DMS 273 treated with DMSO at 0.1 percent for 48 hours (cell line): ENCODE measurements around the gene BLNK.

Experiments used
- DNase-seq: peaks from one replicate; lab custom pipeline; 2025; lab: John Stamatoyannopoulos, UW

BLNK gene

DNA sequence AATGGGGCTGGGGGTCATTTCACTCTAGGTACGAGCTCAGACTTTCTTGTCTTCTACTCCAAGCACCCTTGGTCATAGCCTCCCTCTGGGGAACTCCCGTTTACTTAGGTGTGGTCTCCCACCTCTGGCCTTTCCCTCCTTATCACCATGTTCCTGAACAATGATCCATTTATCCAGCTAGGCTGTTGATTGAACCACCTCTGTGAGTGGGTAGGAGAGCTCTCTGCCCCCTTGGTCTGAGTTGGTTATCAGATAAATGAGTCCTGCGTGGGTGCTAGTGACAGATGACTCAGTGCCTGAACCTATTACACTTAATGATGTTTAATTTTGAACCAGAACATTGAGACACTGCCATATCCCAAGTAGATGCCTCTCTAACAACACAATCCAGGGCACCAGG is 9.4 kb downstream of the BLNK start:
- no peak for DNase-seq

DNA sequence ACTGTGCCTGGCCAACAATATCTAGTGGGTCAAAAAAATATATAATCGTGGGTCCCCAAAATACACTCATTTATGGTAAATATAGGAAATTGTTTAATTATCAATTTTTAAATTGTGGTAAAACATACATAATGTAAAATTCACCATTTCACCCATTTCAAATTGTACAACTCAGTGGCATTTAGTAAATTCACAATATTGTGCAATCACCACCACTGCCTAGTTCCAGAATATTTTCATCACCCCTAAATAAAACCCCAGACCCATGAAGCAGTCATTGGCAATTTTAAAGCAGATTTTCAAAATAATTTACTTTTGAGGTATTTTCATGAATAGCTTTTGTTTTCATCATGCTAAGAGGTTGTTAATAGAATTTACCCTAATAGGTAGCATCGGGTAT is 10.2 kb downstream of the BLNK start:
- no peak for DNase-seq

DNA sequence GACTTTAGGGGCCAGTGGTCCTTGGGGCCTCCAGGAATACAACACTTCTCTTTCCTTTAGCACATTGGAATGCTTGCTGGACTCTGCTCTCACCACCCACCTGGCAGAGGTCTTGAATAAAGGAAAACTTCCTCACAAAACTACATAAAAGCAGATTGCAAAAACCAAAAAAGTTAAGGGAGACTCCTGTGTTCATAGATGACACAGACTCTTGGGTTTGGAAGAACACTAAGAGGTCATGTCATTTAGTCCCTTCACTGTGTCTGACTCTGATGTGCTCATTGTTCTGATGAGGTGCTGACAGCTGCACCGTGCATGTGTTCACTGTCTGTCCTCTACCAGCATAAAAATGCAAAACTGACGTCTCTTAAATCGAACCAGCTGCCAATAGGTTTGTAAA is 11.4 kb downstream of the BLNK start:
- peak; percentile 29 for DNase-seq

DNA sequence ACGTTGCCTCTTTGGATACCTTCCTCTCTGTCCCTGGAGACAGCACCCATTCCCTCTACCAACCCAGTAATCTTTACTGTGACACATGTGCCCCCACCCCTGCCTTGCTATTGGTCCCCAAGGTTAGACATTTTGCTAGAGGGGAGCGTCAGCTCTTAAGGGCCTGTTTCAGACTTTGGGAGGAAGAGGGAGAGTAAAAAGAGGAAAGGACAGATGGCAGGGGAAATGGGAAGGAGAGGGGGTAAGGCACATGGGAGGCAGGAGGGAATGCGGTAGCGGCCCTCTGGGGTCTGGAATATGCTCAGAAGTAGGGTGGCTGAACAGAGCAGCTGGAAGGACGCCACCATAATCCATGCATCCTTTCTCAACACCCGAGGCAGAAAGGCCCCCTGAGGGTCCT is 12.2 kb downstream of the BLNK start:
- DNase-seq, result no peak

- DNase-seq, result no peak
Observed at GRCh38 chr10:96257944-96258343, 13.4 kb downstream of the BLNK start.

- peak; percentile 50 for DNase-seq
Observed at GRCh38 chr10:96255549-96256333, 15.6 kb downstream of the BLNK start.

DNA sequence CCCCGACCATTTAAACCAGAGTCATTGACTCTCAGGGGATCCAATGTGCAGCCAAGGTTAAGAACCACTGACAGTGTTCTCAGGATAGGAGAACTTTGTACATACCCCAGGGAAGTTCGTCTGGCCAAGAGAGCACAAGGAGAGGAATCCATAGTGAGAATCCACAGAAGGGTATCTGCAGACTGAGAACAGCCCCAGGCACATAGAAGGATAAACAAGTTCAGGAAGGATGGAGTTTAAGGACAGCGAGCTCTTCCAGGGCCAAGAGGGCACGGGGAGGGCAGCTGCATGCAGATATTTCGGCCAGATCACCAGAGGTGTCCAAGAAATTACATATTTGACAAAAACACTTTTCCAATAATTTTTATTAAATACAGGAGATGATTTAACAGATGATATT is 16.4 kb downstream of the BLNK start:
- DNase-seq, result no peak

- no peak for DNase-seq
Observed at GRCh38 chr10:96252730-96253129, 18.6 kb downstream of the BLNK start.

DNA sequence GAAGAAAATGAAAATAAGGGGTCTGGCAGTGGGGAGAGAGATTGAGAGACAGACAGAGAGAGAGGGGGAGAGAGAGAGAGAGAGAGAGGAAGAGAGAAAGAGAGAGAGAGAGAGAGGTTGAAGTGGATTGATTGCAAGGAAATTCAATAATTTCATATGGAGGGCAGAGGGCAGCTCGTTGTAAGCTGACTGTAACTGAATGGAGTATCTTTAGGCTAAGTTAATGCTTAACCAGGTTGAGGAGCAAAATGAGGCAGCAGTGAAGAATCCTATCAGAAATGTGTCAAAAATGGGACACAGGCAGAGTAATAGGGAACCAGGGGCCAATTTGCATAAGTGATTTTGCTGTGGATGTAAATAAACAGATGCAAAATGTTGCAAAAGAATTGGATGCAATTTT is 21.0 kb downstream of the BLNK start:
- no peak for DNase-seq

- no peak for DNase-seq
Observed at GRCh38 chr10:96249264-96249663, 22.1 kb downstream of the BLNK start.

DNA sequence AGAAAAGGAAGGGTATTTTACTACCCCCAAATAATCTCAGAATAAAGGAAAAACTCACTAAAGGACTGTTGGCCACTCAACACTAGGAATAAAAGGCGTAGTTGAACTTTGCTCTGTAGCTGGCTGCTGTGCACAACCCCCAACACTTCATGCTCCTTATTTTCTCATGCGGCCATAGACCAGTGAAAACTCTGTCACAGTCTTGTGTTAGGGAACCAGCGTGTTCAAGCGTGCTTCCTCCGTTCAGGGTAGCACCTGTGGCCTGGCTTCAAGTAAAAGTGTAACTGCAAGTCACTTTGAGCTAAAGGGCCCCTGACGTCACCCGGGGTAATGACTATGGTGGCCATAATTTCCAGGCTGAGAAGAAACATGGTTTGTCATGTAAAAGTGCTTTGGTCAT is 27.0 kb downstream of the BLNK start:
- no peak for DNase-seq

DNA sequence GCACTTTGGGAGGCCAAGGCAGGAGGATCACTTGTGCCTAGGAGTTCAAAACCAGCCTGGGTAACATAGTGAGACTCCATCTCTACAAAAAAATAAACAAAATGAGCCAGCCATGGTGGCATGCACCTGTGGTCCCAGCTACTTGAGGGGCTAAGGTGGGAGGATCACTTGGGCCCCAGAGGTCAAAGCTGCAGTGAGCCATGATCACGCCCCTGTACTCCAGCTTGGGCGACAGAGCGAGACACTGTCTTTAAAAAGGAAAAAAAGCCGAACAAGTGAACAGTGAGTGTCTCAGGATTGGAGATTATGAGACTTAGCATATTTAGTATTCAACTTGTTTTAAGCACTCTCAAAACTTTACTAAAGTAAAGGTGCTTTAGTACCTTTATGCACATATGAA is 28.1 kb downstream of the BLNK start:
- DNase-seq, result no peak

- DNase-seq, result no peak
Observed at GRCh38 chr10:96242822-96243221, 28.5 kb downstream of the BLNK start.

DNA sequence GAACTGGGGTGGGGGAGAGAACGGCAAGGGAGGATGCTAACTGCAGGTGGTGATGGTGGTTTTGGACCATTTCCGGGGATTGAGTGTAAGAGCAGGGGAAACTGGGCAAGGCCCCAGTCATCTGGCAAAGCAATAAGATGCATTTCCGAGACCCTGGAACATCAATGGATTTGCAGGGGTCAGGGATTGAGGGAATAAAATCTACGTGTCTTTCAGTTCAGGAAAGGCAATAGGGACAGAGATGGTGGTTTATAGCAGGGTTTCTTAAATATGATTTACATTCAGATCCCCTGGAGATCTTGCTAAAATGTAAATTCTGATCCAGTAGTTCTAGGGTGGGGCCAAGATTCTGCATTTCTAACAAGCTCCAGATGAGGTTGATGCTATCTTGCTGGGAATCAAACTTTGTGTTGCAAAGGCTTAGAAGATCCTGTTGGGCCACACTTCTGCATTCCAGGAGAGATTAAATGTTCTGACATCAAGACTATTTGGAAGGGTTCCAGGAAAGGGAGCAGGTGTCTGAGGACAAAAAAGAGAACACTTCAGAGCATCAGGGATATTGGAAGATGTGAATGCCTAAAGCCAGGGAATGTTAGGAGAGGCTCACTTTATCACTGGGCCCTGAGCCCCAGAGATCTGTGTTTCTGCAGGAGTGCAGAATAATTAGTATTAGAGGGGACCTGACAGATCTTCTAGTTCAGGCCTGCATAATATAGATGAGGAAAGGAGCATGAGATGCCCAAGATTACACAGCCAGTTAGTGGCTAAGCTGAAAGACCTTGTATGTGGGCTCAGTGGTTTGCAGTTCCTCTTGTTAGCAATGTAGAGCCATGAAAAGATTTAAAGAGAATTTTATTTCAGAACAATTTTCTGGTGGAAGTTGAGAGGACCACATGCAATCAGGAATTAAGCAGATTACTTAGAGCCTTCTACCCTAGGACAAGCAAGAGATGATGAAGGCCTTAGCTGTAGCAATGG is 32.4 kb downstream of the BLNK start:
- no peak for DNase-seq

DNA sequence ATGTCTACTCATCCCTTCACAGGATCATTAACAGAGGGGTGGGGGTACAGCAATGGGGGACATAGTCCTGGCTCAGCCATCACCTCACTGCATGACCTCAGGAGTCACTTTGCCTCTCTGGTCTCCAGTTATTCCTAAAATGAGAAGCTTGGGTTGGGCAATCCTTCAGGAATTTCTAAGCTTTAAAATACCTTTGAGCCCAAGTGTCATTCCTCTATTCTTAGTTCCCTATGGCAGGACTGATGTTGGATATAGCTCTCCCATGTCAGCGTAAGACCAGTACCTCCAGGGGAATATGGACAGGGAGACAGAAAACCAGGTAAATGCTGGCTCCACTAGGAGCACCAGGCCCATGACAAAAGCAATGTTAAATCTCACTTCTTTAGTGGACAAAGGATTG is 34.5 kb downstream of the BLNK start:
- no peak for DNase-seq

DNA sequence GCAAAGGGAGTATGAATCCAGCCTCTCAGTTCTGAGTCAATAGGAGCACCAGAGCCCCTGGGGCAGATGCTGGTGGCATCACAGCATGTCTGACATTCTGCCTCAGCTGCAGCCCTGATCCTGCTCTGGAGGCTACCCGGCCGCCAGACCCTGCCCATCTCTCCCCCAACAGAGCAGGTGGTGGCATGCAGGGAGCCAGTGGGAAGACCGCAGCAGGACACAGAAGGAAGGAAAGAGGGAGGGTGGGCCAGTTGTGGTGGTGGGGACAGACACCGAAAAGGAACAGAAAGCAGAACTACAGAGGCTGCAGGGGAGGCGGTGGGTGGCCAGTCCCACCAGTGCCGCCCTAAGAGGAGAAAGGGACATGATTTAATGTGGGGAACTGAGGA is 35.3 kb downstream of the BLNK start:
- DNase-seq, result no peak

DNA sequence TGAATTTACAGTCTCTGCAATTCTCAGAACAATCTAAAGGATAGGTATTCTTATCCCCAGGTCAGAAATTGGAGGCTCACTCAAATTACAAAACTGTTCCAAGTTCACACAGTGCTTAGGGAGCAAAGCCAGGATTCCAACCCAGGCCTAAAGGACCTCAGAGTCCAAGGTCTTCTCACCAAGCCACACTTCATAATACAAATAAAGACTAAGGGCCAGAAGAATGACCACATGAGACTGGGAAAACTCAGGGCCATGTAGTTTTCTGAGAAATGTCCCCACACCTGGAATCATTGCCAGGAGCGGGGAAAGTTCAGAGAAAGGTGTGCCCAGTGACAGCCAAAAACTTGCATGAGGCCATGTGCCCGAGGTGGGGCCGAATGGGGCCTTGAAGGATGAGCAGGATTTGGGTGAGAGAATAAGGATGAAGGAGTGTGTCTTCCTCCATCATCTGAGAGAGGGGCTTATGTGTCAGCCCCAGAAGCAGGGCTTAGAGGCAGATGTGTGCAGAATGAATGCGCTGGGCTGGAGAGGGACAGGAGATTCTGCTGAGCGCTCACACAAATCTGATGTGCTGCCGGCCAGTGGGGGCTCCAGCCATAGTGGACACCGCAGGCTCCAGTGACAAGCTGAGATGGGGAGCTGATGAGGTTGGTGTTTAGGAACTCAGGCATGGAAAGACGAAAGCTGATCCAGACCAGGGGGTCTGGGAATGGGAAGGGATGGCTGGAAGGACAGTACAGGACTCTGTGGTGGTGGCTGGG is 35.9 kb downstream of the BLNK start:
- DNase-seq, result no peak

DNA sequence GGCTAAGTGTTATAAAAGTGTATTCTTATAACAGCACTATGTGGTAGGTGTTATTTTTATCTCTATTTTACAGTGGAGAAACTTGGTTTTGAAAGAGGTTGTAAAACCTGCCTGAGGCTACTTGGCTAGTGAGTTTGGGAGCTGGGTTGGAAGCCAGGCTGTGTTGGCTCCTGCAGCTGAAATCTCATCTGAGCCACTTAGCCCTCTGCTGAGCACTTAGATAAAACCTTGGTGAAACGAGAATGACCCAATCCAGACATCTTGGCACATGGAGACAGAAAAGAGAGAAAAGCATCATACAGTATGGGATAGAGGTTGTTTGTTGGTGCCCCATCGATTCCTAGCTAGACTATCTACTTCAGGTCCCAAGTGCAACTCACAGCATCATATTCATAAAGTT is 37.4 kb downstream of the BLNK start:
- no peak for DNase-seq

DNA sequence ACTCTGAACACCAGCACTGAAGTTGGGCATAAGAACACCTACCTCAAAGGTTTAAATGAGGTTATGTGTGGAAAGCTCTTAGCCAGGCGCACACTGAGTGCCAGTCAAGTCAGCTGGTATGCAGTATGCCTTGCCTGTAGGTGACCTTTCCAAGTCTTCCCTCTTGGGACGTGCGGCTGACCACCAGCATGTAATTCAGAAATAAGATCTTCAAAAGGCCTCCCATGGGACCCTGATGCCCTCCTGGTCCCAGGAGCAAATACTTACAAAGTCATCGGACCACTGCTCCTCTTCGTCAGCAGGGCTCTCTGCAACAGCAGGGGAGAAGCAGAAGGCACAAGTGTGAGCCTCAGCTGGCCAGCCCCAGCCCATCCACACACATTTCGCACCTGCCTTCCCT is 40.8 kb downstream of the BLNK start:
- no peak for DNase-seq

DNA sequence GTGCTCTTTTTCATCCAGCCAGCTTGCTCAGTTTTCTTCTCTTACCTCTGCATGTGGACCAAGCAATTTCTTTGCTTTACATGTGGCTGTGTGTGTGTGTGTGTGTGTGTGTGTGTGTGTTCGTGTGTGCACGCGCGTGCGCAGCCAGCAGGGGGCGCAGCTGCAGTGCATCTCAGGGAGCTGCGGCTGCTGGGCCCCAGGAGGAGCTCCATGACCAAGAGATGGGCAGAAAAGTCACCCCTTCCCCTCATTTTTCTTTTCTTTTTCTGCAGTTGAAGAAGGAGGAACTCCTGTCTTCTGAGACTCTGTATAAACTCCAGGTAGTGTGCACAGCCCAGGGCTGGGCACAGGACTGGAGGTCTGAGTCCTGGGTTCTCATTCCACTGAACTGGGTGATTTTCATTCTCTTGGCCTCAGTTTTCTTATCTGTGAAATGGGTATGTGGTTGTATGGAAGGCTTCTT is 41.8 kb downstream of the BLNK start:
- DNase-seq, result peak; percentile 14

- DNase-seq, result no peak
Observed at GRCh38 chr10:96228408-96228994, 42.9 kb downstream of the BLNK start.

DNA sequence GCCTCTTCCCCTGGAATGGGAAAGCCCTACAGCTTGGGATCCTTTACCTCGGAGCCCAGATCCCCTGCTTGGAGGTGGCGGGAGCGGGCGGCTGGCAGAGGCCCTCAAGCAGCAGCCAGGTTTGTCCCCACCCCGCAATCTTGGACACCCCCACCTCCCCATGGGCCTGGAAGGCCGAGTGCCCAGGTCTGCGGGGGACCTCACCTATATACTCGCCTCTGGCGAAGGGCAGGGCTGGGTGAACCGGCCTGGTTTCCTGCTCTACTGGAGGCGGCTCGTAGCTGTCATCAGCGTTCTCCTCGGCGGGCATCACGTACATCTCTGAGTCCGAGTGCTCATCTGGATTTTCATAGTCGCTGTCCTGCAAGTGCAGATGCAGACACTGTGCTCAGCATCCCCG is 44.2 kb downstream of the BLNK start:
- no peak for DNase-seq
